COLO829 (cell line): Measurements from ENCODE around the gene TSHZ1.
A peak's percentile ranks its signal among the peaks of the same experiment; 100 is the strongest.
"Not testable (repeated sequence)": the region's sequence is repeated elsewhere in the genome, so short reads cannot be mapped to it uniquely, and the experiment has no call there.

Experiments used
- DNase-seq: peaks from one replicate; pipeline ENCODE4 v3.0.0; 2012; ENCODE audit warnings: low spot score

Gene TSHZ1

DNA sequence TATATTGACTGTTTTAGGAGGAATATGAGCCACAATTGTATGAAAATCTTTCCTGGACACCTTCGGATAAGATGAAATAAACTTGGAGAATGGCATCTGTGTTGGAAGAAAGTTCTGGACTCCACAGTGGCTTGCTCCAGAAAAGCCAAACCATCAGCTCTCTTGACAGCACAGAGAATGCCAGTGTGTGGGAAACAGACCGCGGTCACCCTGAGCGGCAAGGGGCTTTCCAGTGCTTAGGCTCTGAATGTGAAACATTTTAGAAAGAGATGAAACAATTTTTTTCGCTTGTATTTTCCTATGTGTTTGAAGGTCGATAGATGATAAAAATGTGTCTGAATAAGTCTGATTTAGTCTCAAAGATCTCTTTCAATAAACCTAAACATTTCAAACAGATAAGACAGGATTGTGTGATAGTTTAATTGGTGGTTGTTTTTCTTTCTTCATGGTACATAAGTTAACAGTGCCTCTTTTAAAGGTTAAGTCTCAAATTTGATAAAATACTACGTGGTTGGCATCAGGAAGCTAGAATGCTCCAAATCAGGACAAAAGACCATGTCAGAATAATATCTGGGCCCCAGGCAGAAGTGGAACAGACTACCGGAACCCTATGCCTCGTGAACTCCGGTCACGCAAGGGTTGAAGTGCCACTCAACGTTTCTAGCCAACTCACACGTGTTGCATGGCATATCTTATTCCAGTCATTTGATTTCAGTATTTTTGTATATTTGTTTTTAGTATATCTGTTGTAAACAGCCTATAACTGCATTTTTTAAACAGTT, 30.6 kb upstream of the TSHZ1 start:
- DNase-seq = peak; percentile 70

DNA sequence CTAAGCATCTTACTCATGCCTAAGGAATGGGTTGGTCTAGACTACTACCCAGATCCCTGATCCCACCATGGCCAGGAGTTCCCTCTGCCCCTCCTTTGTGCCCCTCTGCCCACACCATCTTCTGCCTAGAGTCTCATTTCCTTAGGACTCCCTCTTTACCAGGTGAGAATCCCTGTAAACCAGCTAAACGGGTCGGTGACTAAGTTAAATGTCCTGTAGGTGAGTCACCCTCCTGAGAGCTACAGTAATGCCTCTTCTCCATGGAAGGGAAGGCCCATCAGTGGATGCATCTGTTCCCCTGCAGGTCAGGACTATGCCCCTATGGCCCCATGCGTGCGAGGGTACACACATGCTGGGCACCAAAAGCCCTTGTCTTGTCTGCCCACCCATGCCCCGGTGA, 27.1 kb upstream of the TSHZ1 start:
- no peak for DNase-seq

DNA sequence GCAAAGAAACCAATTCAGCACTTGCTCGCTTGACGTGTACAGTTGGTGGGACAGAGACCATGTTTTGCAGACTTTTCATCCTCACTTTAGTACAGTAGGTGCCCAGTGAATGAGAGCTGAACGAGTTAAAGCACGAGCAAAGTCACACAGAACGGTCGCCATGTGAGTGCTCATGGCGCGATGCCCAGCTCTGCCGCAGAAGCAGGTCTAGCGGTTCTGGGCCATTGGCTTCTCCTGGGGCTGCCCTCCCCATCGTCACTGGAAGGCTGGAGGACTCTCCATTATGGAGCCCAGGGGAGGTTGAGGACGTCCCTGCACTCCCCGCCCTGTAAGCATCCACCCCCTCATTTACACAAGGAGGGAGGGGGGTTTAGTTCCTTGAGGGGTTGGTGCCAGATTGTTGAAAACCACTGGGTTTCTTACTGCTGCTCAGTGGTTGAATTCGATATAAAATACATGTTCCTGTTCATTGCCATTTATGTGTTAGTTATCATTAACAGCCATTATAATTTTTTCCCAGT, 26.6 kb upstream of the TSHZ1 start:
- no peak for DNase-seq

DNA sequence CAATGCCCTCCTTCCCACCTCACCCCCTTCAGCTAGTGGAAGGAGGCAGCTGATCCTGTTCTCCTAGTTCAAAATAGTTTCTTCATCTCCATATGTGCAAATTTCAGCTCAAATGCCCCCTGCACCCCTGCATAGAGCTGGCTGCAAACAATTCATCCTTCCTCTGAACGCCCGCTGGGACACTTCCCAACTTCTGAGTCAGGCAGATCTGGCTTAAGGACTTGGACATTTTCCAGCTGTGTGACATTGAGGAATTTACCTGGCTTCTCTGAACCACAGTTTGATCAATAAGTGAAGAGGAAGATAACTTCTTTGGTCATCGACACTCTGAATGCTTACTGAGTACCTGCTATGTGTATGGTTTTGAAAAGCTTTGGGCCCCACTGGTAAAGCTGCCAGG, 25.1 kb upstream of the TSHZ1 start:
- no peak for DNase-seq

DNA sequence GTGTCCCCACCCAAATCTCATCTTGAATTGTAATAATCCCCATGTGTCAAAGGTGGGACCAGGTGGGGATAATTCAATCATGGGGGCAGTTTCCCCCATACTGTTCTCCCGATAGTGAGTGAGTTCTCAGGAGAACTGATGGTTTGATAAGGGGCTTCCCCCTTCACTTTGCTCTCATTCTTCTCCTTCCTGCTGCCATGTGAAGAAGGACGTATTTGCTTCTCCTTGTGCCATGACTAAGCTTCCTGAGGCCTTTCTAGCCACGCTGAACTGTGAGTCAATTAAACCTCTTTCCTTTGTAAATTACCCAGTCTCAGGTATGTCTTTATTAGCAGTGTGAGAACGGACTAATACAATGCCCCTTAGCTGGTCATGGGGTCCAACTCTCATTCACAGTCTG, 22.9 kb upstream of the TSHZ1 start:
- DNase-seq = not testable (repeated sequence)

DNA sequence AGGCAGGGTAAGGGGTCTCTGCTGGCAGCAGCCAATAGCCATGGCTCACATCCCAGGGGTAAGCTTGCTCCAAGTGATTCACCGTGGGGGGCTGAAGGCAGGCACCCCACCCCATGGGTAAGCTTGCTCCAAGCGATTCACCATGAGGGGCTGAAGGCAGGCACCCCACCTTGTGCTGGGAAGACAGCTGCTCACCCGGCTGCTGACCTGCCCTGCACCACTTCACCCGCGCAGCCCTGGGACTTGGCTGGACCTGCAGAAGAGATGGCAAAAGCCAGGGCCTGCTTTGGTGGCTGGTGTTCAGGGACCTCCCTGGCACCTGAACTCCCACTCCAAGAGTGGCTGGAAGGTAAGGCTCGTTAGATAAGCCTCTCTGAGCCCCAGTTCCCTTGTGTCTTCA, 20.9 kb upstream of the TSHZ1 start:
- DNase-seq = no peak

DNA sequence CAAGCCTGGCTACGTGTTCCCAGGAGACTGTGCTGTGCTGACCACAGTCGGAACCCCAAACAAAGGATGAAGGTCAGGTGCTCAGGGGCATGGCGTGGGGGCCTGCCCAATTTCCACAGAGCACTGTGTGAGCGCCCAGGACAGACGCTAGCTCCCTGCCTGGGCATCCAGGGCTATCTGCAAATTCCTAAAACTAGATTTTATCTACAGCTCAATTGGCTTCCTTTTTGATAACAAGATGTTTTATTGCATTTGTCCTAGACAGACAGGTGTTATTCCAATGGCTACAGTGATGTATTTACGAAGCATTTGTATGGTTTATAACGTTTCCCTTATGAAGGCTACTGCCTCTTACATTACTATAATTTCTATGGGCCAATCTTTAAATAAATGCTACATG, 17.7 kb upstream of the TSHZ1 start:
- DNase-seq = no peak

DNA sequence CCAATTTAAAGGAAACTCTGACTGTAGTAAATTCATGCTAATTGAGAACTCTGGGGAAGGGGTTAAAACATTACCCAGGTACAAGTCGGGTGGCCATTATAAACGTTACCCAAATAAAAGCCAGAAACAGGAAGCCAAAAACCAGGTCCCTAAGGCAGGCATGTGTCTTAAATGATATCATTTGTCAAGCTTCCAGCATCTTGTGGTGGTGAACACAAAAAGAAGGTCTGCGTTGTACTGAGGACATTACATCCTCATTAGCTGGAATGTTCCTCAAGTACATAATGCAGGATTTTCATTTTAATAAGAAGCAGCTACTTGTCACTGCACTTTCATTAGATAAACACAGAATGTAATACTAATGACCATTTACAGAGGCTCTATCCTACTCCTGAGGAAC, 12.6 kb upstream of the TSHZ1 start:
- no peak for DNase-seq

DNA sequence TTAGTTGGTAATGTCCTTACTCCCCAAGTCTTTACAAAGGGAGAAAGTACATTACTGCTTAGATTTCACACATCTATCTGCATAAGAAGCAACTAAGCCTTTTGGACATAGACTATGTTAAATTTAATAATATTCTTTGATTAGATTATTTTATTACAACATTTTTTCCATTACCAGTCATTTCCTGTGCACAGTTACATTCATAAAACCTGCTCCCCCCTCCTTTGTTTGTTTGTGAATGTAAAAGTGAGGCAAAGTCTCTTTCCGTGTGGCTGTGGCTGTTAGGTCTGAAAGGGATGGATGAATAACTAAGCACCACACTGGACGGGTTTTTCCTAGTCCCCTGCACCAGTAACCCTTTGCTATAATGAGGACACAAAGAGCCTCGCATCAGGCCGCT, 11.3 kb upstream of the TSHZ1 start:
- DNase-seq = no peak

DNA sequence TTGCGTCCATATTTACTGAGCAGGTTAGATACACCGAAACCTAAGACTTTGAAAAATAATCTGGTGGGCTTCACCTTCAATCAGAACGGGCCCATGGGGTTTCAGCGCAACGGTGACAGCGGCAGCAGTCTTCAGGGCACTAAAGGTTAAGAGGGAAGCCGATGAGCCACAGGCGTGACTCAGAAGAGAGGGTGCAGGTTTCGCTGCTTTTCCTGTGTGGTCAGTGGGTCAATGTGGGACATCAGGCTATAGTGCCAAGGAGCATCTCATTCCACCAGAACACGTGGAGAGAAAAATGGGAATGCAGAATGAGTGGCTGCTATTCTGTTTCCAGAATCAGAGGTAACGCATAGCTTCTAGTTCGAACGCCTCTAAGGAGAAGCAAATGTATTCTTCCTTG, 10.5 kb upstream of the TSHZ1 start:
- no peak for DNase-seq

DNA sequence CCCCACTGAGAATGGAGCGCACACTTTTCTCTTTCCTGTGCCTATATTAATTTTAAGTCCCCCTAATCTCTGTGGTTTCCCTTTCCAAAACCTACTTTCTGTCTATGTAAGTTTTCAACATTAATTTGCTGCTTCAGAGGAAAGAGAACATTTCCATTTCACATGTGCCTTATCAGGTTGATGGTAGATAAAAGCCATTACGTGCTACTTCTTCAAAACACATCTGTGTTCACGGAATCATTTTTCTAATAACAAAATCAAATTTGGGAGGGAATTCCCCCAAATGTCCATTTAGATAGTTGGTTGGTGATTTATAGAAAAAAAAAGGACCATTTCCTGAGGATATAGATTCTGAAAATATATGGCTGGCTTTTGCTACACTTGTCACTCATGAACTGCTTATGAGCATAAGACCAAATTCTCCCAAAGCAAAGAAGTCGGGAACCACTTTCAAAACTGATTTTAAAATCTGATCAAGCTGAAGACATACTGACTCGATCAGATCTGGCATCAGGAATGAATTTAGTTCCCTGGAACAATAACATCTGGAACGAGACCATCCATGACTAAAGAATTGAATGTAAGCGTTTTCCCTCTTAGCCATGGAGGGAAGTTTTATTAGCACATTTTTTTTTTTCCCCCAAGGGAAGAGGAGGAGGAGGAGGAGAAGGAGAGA, 9.9 kb upstream of the TSHZ1 start:
- no peak for DNase-seq

DNA sequence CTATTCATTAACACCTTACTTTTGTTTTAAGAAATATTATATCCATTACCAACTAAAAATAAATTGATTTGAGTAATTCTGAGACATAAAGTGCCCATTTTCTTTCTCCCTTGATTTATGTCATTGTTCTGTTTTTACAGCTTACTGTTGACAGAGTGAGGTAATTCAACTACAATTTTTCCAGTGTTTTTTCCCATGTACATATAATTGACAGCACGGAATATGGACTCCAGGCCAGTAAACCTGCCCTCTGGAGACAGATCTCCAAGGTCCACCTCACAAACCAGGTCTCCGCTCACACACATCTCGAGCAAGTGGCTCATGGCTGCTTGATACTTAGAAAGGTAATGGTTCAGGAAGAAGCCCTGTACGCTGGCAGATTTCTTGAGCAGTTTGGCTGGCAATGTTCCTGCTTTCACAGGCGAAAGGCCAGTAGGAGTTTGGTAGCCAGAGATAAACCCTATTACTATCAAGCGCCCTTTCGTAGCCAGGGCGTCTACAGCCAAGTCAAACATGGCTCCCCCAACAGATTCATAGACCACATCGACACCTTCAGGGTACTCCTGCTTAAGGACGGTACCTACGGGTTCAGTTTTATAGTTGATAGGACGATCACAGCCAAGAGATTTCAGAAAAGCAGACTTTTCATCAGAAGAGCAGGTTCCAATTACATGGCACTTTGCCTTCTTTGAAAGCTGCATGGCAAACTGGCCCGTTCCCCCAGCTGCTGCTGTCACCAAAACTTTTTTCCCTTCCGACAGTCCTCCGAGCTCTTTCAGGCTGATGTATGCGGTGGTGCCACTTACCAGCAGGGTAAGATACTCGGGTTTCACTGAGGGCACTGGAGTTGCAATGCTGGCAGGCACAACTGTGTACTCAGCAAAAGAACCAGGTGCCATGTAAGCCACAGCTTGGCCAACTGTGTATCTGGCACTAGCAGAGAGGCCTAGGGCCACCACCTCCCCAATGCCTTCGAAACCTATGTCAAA, 9.0 kb upstream of the TSHZ1 start:
- DNase-seq = no peak

DNA sequence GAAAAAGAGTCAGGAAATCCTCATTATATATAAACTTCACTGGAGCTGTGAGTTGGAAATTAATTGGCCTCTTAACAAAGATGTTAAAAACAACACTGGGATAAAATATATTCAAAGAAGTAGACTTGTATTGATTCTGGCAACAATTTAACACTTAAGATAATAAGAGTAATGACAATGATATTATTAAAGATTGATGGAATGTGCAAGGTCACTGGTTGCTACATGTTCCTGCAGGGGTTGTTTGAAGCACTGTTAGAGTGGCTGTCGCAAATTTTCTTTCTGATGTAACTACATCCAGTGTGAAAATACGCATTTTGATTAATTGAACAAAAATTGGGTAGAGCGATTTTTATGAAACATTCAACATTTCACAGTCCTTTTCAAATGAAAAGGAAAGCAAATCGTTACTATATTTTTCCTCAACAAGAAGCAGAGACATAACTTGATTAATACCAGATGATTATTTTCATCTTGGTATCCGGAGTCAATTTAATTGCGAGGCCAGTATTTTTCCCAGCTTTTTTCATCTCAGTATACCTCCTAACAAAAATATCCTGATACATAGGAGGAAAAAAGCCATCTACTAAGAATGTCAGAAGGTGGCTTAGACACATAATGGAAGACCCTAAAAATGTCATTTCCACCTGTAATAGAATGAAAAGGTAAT, 7.8 kb upstream of the TSHZ1 start:
- DNase-seq = no peak

DNA sequence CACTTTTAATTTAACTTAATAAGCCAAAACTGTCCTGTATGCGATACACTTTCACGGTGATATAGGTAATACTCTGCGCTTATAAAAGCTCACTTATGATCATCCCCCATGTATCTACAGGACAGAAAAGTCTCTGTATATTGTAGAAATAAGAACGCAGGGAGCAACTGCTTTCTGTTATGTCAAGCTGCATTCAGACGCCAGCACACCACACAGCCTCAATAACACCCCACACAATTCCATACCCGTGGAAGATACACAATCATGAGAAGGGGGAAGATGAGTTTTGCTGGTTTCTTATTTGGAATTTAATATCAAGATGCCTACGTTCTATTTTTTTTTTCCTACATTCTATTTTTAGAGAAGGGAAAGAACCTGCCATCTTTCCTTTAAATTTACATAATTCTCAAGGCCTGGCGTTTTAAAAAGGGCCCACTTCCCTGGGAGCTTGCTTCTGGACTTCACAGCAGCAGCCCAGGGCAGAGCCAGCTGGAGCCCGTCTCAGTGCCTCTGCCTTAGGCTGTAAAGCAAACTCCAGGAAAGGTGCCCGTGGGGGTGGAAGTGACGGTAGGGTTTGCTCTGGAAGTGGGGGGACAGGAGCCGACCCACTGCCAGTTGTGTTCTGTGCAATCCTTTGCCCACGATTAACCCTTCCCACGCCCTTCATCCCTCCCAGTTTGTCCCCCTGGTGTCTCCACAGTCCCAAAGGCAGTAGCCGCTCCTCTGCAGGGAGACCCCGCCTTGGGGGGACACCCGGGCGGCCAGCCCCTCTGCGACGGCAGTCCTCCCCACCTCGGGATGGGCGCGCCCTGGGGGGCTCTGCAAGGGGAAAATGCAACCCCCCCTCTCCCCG, 7.0 kb upstream of the TSHZ1 start:
- DNase-seq = no peak

DNA sequence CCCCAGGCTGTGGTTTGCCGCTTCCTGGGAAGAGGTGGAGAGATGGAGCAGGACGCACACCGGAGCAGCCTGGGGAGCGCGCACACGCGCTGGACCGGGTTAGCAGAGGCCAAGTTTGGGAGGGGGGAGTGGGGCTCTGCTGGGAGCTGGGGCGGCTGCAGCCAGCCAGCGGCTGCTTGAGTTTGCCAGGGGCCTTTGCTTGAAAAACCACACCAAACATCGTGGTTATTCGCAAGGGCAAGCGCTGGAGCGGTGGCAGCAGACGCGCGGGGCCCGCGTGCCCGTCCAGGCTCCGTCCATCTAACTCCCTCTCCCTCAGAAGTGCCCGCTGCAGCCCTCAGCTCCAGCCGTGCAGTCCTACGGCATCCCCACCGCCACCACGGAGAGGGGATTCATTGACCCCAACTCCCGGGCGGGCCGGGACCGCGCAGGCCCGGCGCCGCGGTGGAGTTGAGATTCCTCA, 6.3 kb upstream of the TSHZ1 start:
- DNase-seq = no peak

DNA sequence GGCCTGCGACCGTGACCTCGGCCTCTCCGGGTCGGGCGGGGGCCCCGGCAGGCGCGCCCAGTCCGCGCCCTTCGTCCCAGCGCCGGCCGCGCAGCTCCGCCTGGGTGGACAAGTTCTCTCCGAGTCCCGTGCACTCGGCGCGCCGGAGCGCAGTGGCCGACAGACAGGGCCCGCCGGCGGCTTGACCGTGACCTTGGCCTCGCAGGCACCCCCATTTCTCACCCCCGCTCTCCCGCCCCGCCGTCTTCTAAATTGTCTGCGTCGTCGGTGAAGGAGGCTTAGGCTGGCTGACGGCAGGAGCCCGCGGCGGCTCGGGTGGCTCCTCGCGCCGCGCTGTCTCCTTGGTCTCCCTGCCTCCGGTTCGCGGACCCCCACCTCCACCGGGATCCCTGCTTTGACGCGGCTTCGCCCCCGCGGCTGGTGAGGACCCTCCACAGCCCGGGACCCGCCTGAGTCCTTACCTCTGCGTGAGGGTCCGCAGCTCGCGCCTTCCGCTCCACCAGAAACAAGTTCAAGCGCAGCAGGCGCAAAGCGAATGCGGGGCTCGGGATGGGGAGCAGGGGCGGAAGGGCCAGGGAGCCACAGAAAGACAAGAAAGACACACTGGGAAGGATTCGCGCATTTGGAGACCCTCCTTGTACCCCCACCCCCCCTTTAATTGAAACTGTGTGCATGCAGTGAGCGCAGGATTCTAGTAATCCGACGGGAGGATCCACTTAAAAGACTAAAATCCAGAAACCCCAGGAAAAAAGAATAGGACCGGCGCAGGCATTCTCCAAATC, 5.7 kb upstream of the TSHZ1 start:
- DNase-seq = no peak

DNA sequence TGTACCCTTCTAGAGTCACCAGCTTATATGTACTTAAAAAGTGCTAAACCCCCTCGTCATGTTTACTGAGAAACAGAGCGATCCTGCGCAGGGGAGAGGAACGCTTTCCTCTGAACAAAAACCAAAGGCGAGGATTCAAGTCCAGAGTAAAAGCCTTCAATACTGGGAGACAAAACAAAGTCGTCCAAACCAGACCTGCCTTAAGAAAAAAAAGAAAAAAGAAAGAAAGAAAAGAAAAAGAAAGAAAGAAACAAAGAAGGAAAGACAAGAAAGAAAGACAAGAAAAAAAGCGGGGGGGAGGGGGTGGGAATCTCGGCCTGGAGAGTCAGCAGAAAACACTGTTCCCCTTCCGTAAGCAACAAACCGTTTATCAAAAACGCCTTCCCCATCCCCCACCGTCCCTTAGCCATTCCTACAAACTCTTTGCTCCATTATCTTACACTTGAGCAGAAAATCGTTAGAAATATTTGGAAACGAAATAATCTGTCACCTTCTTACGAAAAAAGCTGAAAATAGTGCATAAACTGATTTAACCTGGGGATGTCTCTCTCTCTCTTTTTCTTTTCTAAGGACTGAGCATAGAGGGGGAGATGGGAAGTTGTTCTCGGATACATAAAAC, 5.0 kb upstream of the TSHZ1 start:
- DNase-seq = no peak

DNA sequence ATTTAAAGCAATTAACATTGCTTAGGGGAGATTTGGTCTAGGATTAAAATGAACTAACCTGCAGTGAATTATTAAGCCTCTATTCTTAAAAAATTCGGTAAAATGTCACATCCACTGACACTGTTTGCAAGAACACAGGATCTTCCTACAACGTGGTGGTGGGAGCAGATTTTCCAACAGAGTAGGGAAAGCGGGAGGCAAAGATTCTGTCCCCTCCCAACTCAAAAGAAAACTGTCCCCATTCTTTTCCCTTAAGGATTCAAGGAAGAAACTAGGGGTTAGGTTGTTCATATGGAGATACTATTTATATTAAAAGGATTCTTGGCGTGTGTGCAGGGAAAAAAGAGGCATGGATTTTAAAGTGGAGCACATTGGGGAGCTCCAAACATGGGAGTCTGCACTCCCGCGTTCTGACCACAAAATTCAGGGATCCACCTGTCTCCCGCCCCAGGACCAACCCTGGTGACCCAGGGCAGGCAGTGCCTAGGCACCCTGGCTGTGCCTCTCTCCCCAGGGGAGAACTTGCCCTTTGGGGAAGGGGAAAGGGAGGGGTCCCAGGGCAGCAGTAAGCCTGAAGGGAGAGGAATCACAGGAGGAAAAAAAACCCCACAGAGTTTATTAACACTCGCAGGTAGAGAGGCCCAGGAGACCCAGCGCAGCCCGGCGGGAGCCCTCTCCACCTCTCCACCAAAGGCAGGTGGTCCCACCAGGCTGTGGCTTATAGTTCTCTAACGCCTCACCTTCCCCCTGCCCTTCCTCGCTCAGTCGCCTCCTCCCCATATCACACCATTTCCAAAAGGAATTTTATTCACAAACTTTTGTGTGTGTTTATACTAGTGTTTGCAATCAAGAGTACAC, 3.9 kb upstream of the TSHZ1 start:
- DNase-seq = no peak
